Osteoblast (primary cell): Measurements from ENCODE around the gene ANO10. TPM values are rescaled to one million over a fixed set of nuclear protein-coding genes. Genes with fewer than 3 reads are reported as not detected.

Source experiments
- DNase-seq: peaks from one replicate; pipeline ENCODE4 v3.0.0; 2011; ENCODE audit warnings: low spot score, mixed read lengths; ENCODE audit not compliant: insufficient read length; ENCODE audit errors: missing footprints
- H2AFZ ChIP-seq: 2 replicates; pipeline ENCODE4 v1.6.0; 2011; ENCODE audit warnings: mild to moderate bottlenecking, low read length
- H3K27ac ChIP-seq: 2 replicates; pipeline ENCODE4 v1.5.1; 2011; ENCODE audit warnings: mild to moderate bottlenecking, low read depth, low read length, moderate library complexity
- H3K27me3 ChIP-seq: 2 replicates; pipeline ENCODE4 v1.6.0; 2012; ENCODE audit warnings: mild to moderate bottlenecking, control low read depth, inconsistent platforms, low read length, moderate library complexity; ENCODE audit not compliant: insufficient read depth
- H3K36me3 ChIP-seq: 2 replicates; pipeline ENCODE4 v1.5.1; 2011; ENCODE audit warnings: mild to moderate bottlenecking, low read length, control low read depth, moderate library complexity; ENCODE audit not compliant: insufficient read depth
- H3K4me1 ChIP-seq: 2 replicates; pipeline ENCODE4 v1.5.1; 2011; ENCODE audit warnings: mild to moderate bottlenecking, low read length, control low read depth, moderate library complexity; ENCODE audit not compliant: insufficient read depth
- H3K4me2 ChIP-seq: 2 replicates; pipeline ENCODE4 v1.6.0; 2011; ENCODE audit warnings: mild to moderate bottlenecking, low read length; ENCODE audit not compliant: insufficient read depth
- H3K4me3 ChIP-seq: fragments of 200-600 bp; sonication (generic); 3 replicates; pipeline ENCODE4 v1.5.1; 2012; ENCODE audit warnings: mild to moderate bottlenecking, low read length, inconsistent platforms; ENCODE audit not compliant: insufficient read depth
- H3K79me2 ChIP-seq: 2 replicates; pipeline ENCODE4 v1.6.0; 2012; ENCODE audit warnings: mild to moderate bottlenecking, low read length, control low read depth, inconsistent platforms; ENCODE audit not compliant: insufficient read depth
- H3K9me3 ChIP-seq: 2 replicates; pipeline ENCODE4 v1.5.1; 2011; ENCODE audit warnings: low read depth, low read length, control low read depth
- H4K20me1 ChIP-seq: 2 replicates; pipeline ENCODE4 v1.6.0; 2012; ENCODE audit warnings: mild to moderate bottlenecking, low read length, control low read depth; ENCODE audit not compliant: insufficient read depth
- total RNA-seq: library from RNA; depleted of rRNA; stranded (reverse); fragments of >200 nt; gene quantifications from 2 replicates; pipeline ENCODE4 v1.2.3, GENCODE V29; 2012
- TF ChIP-seq, protein P1 (sequence below): IDR thresholded peaks from 2 replicates; pipeline ENCODE4 v1.5.1; 2011; ENCODE audit warnings: mild to moderate bottlenecking, low read depth, low read length, moderate library complexity; ENCODE audit errors: extremely low read depth

The ANO10 gene
- total RNA-seq, 1 donor, result 55.7 TPM

DNA sequence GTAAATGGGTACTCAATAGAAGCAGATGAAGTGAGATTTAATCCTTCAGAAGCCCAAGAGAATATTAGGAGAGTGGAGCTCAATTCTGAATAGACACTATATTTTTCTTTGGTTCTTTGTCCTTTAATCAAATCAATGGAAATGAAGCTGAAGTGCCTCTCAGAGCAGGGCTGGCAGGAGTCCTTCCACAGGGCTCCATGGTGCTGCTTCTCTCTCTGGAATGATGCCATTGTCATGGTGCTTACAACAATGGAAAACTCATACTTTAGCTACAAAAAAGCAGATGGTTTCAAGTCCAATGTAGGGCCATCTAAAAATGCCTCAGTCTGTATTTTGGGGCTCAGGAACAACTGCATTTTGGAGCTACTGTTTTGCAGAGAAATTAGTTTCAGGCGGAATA lies 210.4 kb downstream of the ANO10 start:
- Histone ChIP-seq H3K36me3 (no peaks in the 10 kb centered on the region), H3K4me3 (no peak overlapping the region), H3K79me2 (no peaks in the 10 kb centered on the region), H3K27me3 (no peaks in the 10 kb centered on the region), H4K20me1 (no peaks in the 10 kb centered on the region), H3K4me2 (no peak overlapping the region), H2AFZ (no peak overlapping the region), H3K27ac (no peak overlapping the region), H3K4me1 (peaks cover under 1% of the 10 kb centered on the region), H3K9me3 (no peaks in the 10 kb centered on the region)
- DNase-seq, result no peak
- TF ChIP-seq, protein P1, sequence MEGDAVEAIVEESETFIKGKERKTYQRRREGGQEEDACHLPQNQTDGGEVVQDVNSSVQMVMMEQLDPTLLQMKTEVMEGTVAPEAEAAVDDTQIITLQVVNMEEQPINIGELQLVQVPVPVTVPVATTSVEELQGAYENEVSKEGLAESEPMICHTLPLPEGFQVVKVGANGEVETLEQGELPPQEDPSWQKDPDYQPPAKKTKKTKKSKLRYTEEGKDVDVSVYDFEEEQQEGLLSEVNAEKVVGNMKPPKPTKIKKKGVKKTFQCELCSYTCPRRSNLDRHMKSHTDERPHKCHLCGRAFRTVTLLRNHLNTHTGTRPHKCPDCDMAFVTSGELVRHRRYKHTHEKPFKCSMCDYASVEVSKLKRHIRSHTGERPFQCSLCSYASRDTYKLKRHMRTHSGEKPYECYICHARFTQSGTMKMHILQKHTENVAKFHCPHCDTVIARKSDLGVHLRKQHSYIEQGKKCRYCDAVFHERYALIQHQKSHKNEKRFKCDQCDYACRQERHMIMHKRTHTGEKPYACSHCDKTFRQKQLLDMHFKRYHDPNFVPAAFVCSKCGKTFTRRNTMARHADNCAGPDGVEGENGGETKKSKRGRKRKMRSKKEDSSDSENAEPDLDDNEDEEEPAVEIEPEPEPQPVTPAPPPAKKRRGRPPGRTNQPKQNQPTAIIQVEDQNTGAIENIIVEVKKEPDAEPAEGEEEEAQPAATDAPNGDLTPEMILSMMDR, result no peak

DNA sequence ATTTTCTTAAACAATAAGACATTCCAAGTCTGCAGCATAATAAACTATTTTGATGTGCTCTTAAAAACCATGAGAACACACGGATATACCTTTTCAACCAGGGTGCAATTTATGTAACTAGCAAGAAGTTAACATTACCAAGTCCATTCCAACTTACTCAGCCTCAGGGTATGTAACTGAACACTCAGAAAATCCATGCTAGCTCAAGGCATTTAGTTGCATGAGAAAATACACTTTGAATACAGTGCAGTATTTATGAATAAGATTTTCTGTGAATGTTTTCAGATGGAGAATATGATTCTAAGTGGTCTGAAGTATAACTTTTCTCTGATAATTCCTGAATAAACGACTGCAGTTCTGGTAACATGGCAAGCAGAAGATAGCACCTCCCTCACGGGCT lies 211.2 kb downstream of the ANO10 start:
- H2AFZ ChIP-seq, result no peak overlapping the region
- H3K36me3 ChIP-seq, result no peaks in the 10 kb centered on the region
- H3K4me2 ChIP-seq, result no peak overlapping the region
- H3K4me1 ChIP-seq, result peaks cover 5% of the 10 kb centered on the region
- no peaks in the 10 kb centered on the region for H3K79me2 ChIP-seq
- no peak overlapping the region for H3K27ac ChIP-seq
- no peaks in the 10 kb centered on the region for H4K20me1 ChIP-seq
- H3K27me3 ChIP-seq, result no peaks in the 10 kb centered on the region
- H3K9me3 ChIP-seq, result no peaks in the 10 kb centered on the region
- no peak overlapping the region for H3K4me3 ChIP-seq
- TF ChIP-seq, protein P1, result no peak
- DNase-seq, result no peak

DNA sequence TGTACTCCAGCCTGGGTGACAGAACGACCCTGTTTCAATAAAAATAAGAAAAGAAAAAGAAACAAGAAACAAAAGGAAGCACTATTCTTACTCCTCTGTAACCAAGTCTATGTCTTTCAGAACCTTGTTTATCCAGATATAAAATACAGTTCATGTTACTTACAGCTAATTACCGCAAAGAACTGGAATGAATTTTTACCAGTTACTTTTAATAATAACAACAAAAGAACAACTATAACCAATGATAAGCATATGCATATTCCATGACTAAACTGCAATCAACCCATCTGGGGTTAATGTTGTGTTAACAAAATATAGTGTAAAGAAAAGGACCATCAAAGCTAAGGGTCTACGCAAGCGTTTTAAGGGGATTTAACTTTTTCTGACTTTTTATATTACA lies 212.3 kb downstream of the ANO10 start:
- DNase-seq, result no peak
- no peaks in the 10 kb centered on the region for H4K20me1 ChIP-seq
- TF ChIP-seq, protein P1, result no peak

DNA sequence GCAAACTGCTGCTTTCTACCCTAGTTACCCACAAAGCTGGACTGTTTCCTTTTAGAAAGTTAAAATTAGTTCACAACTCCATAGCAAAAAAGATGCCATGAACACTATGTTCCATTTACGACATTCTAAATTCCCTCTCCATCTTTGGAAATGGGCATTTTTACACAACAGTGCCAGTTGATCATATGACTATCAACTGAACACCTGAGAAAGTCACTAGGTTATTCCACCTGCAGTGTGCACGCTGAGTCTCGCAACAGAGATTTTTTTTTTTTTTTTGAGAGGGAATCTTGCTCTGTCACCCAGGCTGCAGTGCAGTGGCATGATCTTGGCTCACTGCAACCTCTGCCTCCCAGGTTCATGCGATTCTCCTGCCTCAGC lies 215.2 kb downstream of the ANO10 start:
- Histone ChIP-seq H4K20me1 (no peaks in the 10 kb centered on the region), H3K27me3 (no peaks in the 10 kb centered on the region), H3K36me3 (no peaks in the 10 kb centered on the region), H3K4me3 (no peak overlapping the region), H3K4me2 (no peak overlapping the region), H3K79me2 (no peaks in the 10 kb centered on the region), H2AFZ (no peak overlapping the region), H3K4me1 (peaks cover 5% of the 10 kb centered on the region), H3K27ac (no peak overlapping the region), H3K9me3 (no peaks in the 10 kb centered on the region)
- no peak for DNase-seq
- TF ChIP-seq, protein P1, result no peak

More for the DNA sequence above, 212.3 kb downstream of the ANO10 start:
- no peaks in the 10 kb centered on the region for H3K36me3 ChIP-seq
- no peak overlapping the region for H3K27ac ChIP-seq
- no peak overlapping the region for H2AFZ ChIP-seq
- no peaks in the 10 kb centered on the region for H3K9me3 ChIP-seq
- no peaks in the 10 kb centered on the region for H3K79me2 ChIP-seq
- no peak overlapping the region for H3K4me2 ChIP-seq
- no peaks in the 10 kb centered on the region for H3K27me3 ChIP-seq
- H3K4me1 ChIP-seq, result peaks cover 5% of the 10 kb centered on the region
- no peak overlapping the region for H3K4me3 ChIP-seq
